BLaER1 treated with 17β-estradiol and CSF1 and Interleukin-3, amounts not matched to agents 10 nM and 100 nM (cell line): ENCODE results near the gene OLIG3.

Source experiments
- H3K27ac ChIP-seq, 11 experiments: shearing (Covaris generic); formaldehyde crosslinking; 2 replicates each; pipeline ENCODE4 v1.8.1; 2022
- H3K27me3 ChIP-seq, 11 experiments: shearing (Covaris generic); formaldehyde crosslinking; 2 replicates each; pipeline ENCODE4 v1.8.1; 2022
- H3K36me3 ChIP-seq, 11 experiments: shearing (Covaris generic); formaldehyde crosslinking; 2 replicates each; pipeline ENCODE4 v1.8.1; 2022
- H3K4me1 ChIP-seq, 10 experiments: shearing (Covaris generic); formaldehyde crosslinking; 2 replicates each; pipeline ENCODE4 v1.8.1; 2022
- H3K4me2 ChIP-seq, 11 experiments: shearing (Covaris generic); formaldehyde crosslinking; 2 replicates each; pipeline ENCODE4 v1.8.1; 2022
- H3K4me3 ChIP-seq, 10 experiments: shearing (Covaris generic); formaldehyde crosslinking; 2 replicates each; pipeline ENCODE4 v1.8.1; 2022
- H3K9ac ChIP-seq, 11 experiments: shearing (Covaris generic); formaldehyde crosslinking; 2 replicates each; pipeline ENCODE4 v1.8.1; 2022
- H3K9me3 ChIP-seq, 11 experiments: shearing (Covaris generic); formaldehyde crosslinking; replicated peaks in 1 of 11; 2 replicates each; pipeline ENCODE4 v1.8.1; 2022
- H4K20me1 ChIP-seq, 11 experiments: shearing (Covaris generic); formaldehyde crosslinking; 2 replicates each; pipeline ENCODE4 v1.8.1; 2022
- Cebpa-rat ChIP-seq, 11 experiments: shearing (Covaris generic); IDR thresholded peaks; 2 replicates each; pipeline ENCODE4 v1.8.1; 2022

The OLIG3 gene

GRCh38 chr6:137480431-137480830 is 13.8 kb downstream of the OLIG3 start:
- H3K4me3 ChIP-seq, result no peak overlapping the region

DNA sequence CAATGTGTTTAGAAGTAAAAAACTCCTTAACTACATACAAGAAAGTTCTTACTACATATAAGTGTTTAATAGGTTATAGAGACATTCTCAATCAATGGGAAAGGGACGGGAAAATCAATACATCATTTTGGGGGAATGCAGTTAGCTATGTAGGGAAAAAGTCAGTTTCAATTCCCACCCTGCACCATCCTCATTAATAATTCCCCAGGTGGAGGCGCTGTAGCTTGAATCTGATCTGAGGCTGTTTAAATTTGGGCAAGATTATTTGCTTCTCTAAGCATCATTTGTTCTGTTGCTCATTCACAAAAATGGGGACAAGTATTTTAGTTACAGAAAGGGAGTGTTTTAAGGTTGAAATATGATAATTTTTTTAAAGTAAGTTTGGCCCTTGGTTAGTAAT is 19.1 kb downstream of the OLIG3 start:
- Histone ChIP-seq H3K9me3 (no peaks in the 10 kb centered on the region), H3K27me3 (no peaks in the 10 kb centered on the region), H3K4me3 (no peak overlapping the region), H3K4me1 (no peaks in the 10 kb centered on the region), H3K36me3 (no peaks in the 10 kb centered on the region), H4K20me1 (no peaks in the 10 kb centered on the region), H3K27ac (no peak overlapping the region), H3K9ac (no peak overlapping the region), H3K4me2 (no peak overlapping the region)
- no peak for TF ChIP-seq Cebpa-rat (IDR thresholded peaks at IDR 0.05)

More at GRCh38 chr6:137480431-137480830, 13.8 kb downstream of the OLIG3 start:
- Histone ChIP-seq H3K9me3 (no peaks in the 10 kb centered on the region), H4K20me1 (no peaks in the 10 kb centered on the region), H3K27me3 (peaks cover 0 to 4% (median under 1%) of the 10 kb centered on the region in 11 experiments; a peak in 5 of 22 replicates), H3K27ac (no peak overlapping the region), H3K9ac (no peak overlapping the region), H3K4me2 (no peak overlapping the region), H3K4me1 (no peaks in the 10 kb centered on the region), H3K36me3 (no peaks in the 10 kb centered on the region)
- no peak for TF ChIP-seq Cebpa-rat (IDR thresholded peaks at IDR 0.05)

DNA sequence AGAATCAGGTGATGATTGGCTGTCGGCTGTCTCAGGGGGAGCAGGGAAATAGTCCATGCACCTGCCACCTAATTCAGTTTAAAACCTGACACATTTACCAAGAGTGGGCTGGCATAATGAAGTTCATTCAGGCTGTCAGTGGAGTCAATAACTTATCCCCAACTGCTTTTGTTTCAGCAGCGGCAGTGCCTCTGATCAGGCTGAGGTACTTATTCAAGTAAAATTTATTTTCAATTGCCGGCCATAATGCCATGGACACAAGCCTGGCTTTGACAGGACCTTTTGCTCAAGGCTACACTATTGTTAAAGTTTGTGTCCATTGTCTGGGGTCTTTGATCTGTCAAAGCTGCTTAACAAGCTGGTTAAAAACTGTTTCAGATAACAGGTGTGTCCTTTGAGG is 20.6 kb downstream of the OLIG3 start:
- Histone ChIP-seq H3K36me3 (no peaks in the 10 kb centered on the region), H3K27me3 (no peaks in the 10 kb centered on the region), H3K9ac (no peak overlapping the region), H3K27ac (no peak overlapping the region), H3K4me2 (no peak overlapping the region), H3K9me3 (no peaks in the 10 kb centered on the region), H3K4me1 (no peaks in the 10 kb centered on the region), H3K4me3 (no peak overlapping the region), H4K20me1 (no peaks in the 10 kb centered on the region)
- TF ChIP-seq Cebpa-rat (IDR thresholded peaks at IDR 0.05), result no peak

- Histone ChIP-seq H4K20me1 (no peaks in the 10 kb centered on the region), H3K27me3 (no peaks in the 10 kb centered on the region), H3K4me3 (no peak overlapping the region)
Observed at GRCh38 chr6:137472641-137473137, 21.5 kb downstream of the OLIG3 start.

DNA sequence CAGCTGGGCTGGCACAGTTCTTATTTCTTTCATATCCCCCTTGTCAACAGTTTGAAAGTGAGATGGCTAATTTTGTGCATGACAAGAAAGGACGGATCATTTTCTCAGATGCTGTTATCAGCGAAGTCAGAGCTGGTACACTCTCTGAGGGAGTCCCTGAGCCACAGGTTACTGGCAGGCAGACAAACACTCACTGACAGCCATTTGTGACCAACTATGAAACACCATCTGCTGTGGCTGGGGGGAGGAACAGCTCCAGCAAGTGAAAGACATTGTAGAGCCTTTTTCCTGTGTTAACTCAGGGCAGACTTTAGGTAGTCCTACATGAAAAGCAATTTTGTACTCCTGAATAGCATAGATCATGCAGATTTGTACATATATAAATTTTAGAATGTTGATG is 22.2 kb downstream of the OLIG3 start:
- no peak for TF ChIP-seq Cebpa-rat (IDR thresholded peaks at IDR 0.05)
- Histone ChIP-seq H3K36me3 (no peaks in the 10 kb centered on the region), H3K4me1 (no peaks in the 10 kb centered on the region), H3K4me2 (no peak overlapping the region), H3K9ac (no peak overlapping the region), H4K20me1 (no peaks in the 10 kb centered on the region), H3K27ac (no peak overlapping the region), H3K4me3 (no peak overlapping the region), H3K27me3 (no peaks in the 10 kb centered on the region), H3K9me3 (no peaks in the 10 kb centered on the region)

More at GRCh38 chr6:137472641-137473137, 21.5 kb downstream of the OLIG3 start:
- no peaks in the 10 kb centered on the region for H3K36me3 ChIP-seq
- no peak overlapping the region for H3K9ac ChIP-seq
- H3K4me2 ChIP-seq, result no peak overlapping the region
- no peak overlapping the region for H3K27ac ChIP-seq
- no peak for TF ChIP-seq Cebpa-rat (IDR thresholded peaks at IDR 0.05)
- no peaks in the 10 kb centered on the region for H3K9me3 ChIP-seq
- no peaks in the 10 kb centered on the region for H3K4me1 ChIP-seq

DNA sequence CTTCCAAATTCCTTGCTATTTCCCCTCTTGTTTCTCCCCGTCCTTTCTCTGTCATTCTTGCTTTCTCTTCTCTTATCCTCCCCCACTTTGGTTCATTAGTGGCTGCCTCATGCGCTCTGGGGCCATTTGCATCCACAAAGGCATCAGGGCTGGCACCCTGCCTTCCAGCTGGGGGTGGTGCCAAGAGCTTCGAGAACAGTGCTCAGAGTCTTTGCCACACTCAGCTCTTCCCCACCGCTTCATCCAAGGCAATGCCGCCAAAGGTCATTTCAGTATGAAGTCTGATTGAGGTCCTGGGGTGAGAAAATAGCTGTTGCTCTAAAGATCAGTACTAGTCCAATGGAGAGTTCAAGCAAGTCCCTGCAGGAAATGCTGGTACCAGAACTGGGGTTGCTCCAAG is 22.7 kb downstream of the OLIG3 start:
- H3K4me1 ChIP-seq, result no peaks in the 10 kb centered on the region
- H3K27me3 ChIP-seq, result no peaks in the 10 kb centered on the region
- no peak overlapping the region for H3K27ac ChIP-seq
- TF ChIP-seq Cebpa-rat (IDR thresholded peaks at IDR 0.05), result no peak
- no peaks in the 10 kb centered on the region for H3K9me3 ChIP-seq
- no peak overlapping the region for H3K4me2 ChIP-seq
- no peaks in the 10 kb centered on the region for H3K36me3 ChIP-seq
- no peaks in the 10 kb centered on the region for H4K20me1 ChIP-seq
- no peak overlapping the region for H3K9ac ChIP-seq
- H3K4me3 ChIP-seq, result no peak overlapping the region

GRCh38 chr6:137467211-137467610 is 27.0 kb downstream of the OLIG3 start:
- no peaks in the 10 kb centered on the region for H4K20me1 ChIP-seq
- no peak overlapping the region for H3K9ac ChIP-seq
- H3K4me3 ChIP-seq, result no peak overlapping the region
- H3K27me3 ChIP-seq, result no peaks in the 10 kb centered on the region
- no peak overlapping the region for H3K27ac ChIP-seq
- no peak overlapping the region for H3K4me2 ChIP-seq
- no peaks in the 10 kb centered on the region for H3K36me3 ChIP-seq
- H3K4me1 ChIP-seq, result no peaks in the 10 kb centered on the region
- no peak for TF ChIP-seq Cebpa-rat (IDR thresholded peaks at IDR 0.05)
- no peaks in the 10 kb centered on the region for H3K9me3 ChIP-seq

DNA sequence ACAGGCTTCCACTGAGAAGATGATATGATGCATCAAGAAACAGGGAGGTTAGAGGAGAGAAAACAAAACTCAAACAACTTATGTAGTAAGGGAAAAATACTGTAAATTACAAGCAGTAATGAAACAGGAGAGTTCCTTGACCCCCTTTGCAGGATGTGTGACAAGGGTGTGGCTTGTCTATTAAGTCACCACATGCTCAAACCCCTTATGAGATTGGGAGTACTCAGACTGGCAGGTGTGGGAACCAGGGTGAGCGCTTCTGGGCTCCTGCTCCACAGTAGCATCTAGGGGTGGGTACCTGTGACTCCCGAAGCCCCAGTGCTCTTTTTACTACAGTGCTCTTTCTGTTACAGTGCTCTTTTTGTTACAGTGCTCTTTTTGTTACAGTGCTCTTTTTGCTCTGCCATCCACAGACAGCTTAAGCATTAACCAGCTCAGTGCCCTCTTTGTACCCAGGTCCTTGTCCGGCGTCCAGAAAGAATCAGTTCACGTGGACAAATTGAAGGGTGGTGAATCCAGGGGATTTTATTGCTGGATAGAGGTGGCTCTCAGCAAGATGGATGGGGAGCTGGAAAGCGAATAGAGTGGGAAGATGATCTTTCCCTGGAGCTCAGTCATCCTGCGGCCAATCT is 28.7 kb downstream of the OLIG3 start:
- TF ChIP-seq Cebpa-rat (IDR thresholded peaks at IDR 0.05), result no peak
- Histone ChIP-seq H3K4me3 (no peak overlapping the region), H3K4me1 (no peaks in the 10 kb centered on the region)

DNA sequence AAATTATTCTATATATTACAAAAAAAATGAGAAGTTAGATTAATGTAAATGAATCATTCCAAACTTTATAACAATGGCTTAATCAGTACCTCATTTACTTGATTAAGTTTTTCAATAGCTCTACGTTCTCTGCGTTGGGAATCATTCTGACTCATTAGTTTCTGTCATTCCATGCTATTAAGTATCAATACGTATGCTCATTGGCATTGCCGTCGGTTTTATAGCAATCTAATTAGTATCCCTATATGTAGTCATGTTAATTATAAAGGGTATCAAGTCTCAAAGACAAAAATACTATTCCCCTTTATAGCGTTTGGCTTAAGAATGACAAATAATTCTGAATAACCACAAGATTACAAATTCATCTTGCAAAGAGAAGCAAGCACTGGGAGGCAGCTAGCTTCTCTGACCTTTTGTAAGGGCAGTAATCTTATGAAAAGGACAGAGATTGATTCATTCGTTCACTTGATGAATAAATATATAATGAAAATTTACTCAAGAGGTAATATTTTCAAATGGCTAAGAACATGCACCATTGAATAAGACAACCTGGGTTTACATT is 41.8 kb downstream of the OLIG3 start:
- no peaks in the 10 kb centered on the region for H3K4me1 ChIP-seq
- no peak overlapping the region for H3K4me2 ChIP-seq
- no peak for TF ChIP-seq Cebpa-rat (IDR thresholded peaks at IDR 0.05)
- H3K9me3 ChIP-seq, result peaks cover 0 to 8% (median 3%) of the 10 kb centered on the region in 11 experiments; a peak in 6 of 22 replicates
- no peak overlapping the region for H3K27ac ChIP-seq
- no peaks in the 10 kb centered on the region for H3K36me3 ChIP-seq
- H3K9ac ChIP-seq, result no peak overlapping the region
- H4K20me1 ChIP-seq, result no peaks in the 10 kb centered on the region
- H3K4me3 ChIP-seq, result no peak overlapping the region
- H3K27me3 ChIP-seq, result no peaks in the 10 kb centered on the region

More for the DNA sequence above, 28.7 kb downstream of the OLIG3 start:
- H3K9me3 ChIP-seq, result no peaks in the 10 kb centered on the region
- H4K20me1 ChIP-seq, result no peaks in the 10 kb centered on the region
- H3K27ac ChIP-seq, result no peak overlapping the region
- no peaks in the 10 kb centered on the region for H3K27me3 ChIP-seq
- no peak overlapping the region for H3K4me2 ChIP-seq
- no peak overlapping the region for H3K9ac ChIP-seq
- H3K36me3 ChIP-seq, result no peaks in the 10 kb centered on the region

DNA sequence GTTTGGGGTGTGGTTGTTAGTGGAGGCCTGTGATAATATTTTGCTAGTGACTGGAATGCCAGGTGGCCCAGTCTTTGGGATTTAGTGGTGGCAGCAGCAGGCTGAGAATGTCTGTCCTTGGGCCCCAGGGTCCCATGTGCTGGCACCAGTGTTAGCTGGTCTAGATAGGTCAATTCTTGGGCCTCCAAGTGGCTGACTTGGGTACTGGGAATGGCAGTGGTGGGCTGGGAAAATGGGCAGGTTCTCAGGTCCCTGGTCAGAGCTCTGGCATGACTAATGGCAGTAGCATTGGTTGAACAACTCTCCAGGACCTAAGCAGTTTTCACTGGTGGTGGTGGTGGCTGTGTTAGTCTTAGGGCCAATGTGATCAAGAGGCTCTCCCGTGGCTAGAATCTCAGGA is 50.3 kb downstream of the OLIG3 start:
- H3K9me3 ChIP-seq, result peaks cover 6 to 33% (median 8%) of the 10 kb centered on the region in 11 experiments; a peak in 14 of 22 replicates
- no peak overlapping the region for H3K9ac ChIP-seq
- H3K36me3 ChIP-seq, result no peaks in the 10 kb centered on the region
- no peak overlapping the region for H3K4me3 ChIP-seq
- TF ChIP-seq Cebpa-rat (IDR thresholded peaks at IDR 0.05), result no peak
- H3K27ac ChIP-seq, result no peak overlapping the region
- H3K4me1 ChIP-seq, result no peaks in the 10 kb centered on the region
- H3K27me3 ChIP-seq, result no peaks in the 10 kb centered on the region
- no peaks in the 10 kb centered on the region for H4K20me1 ChIP-seq
- no peak overlapping the region for H3K4me2 ChIP-seq
